Right atrium auricular region (tissue), 2 donors: ENCODE data around the gene RANBP3. TPM values are rescaled to one million over a fixed set of nuclear protein-coding genes. Genes with fewer than 3 reads are reported as not detected.

Experiments used
- DNase-seq: peaks from one replicate; pipeline ENCODE4 v3.0.0-alpha.2; 2019; ENCODE audit warnings: low spot score
- H3K27ac ChIP-seq, 2 donors: fragments of 200-600 bp; sonication (generic); 1 replicate in 1 of 2; 2 replicates in 1 of 2; pipeline ENCODE4 v1.5.1; 2016 to 2019
- H3K27me3 ChIP-seq, 2 donors: fragments of 200-600 bp; sonication (generic); one replicate each; pipeline versions ENCODE4 v1.5.1 to v1.6.0; 2017 to 2019
- H3K36me3 ChIP-seq: fragments of 200-600 bp; sonication (generic); one replicate; pipeline ENCODE4 v1.5.1; 2016
- H3K4me1 ChIP-seq, 2 donors: fragments of 200-600 bp; sonication (generic); one replicate each; pipeline versions ENCODE4 v1.5.1 to v1.6.0; 2017 to 2019
- H3K4me3 ChIP-seq, 2 donors: fragments of 200-600 bp; sonication (generic); 1 replicate in 1 of 2; 2 replicates in 1 of 2; pipeline ENCODE4 v1.5.1; 2017 to 2019; ENCODE audit warnings: mild to moderate bottlenecking in 1 of 2, moderate library complexity in 1 of 2
- H3K9me3 ChIP-seq, 2 donors: fragments of 200-600 bp; sonication (generic); one replicate each; pipeline ENCODE4 v1.5.1; 2019
- CTCF ChIP-seq, 2 donors: fragments of 200-600 bp; sonication (generic); IDR thresholded peaks; one replicate each; pipeline ENCODE4 v1.5.1; 2019; ENCODE audit warnings: antibody characterized with exemption in 2 of 2
- total RNA-seq, 2 donors: library from RNA; depleted of rRNA; stranded (reverse); fragments of >200 nt; gene quantifications; one replicate each; pipeline ENCODE4 v1.1.0, GENCODE V29; 2016

Gene RANBP3
- total RNA-seq, 2 donors from 2014 or later, result 53.6 to 54.7 TPM

DNA sequence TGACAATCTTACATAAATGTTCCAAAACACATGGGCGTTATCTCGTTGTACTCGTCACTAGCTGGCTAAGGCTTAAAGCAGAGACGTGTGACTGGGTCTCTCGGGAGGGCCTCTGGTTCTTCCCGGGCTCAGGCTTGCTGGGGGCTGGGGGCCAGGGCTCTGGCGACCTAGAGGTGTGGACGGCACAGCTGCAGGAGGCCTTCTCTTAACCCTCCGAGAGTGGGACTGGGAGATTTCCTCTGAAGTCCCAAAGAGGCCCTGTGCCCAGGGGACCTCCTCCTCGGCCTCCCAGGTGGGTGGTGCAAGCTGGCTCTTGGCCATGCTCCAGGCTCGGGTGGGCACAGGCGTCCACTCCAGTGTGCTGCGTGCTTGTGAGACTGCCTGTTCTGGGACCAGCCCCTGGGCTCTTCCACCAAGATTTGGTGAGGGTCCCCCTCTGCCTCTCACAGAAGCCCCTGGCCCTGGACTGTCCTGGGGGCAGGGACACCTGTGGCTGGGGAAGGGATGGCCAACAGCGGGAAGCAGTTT, 61.7 kb downstream of the RANBP3 start:
- Histone ChIP-seq H3K9me3 (no peaks in the 10 kb centered on the region), H3K36me3 (peaks cover 55% of the 10 kb centered on the region), H3K4me1 (peaks cover 0 to 30% of the 10 kb centered on the region in 2 donors), H3K27ac (peak overlapping the region; percentile 59 to 78), H3K27me3 (no peaks in the 10 kb centered on the region), H3K4me3 (no peak overlapping the region)
- no peak for TF ChIP-seq CTCF (IDR thresholded peaks at IDR 0.05)
- no peak for DNase-seq

DNA sequence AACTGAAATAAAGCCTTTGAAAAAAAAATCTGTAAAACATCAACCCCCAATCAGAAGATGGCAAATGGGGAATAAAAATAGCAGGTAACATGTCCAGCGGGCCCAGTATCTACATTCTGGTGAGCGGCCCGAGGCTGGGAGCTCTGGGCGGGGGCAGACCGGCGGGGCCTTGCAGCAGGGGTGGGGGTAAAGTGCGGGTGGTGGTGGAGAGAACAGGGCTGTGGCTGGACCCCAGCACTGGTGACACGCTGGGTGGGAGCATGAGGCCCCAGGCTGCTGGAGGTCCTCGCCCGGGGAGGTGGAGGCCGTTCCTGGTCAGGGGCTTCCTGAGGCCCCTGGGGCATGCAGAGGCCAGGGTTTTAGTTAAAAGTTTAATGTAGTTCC, 62.2 kb downstream of the RANBP3 start:
- Histone ChIP-seq H3K27ac (peak overlapping the region; percentile 59 to 78), H3K9me3 (no peaks in the 10 kb centered on the region), H3K36me3 (peaks cover 51% of the 10 kb centered on the region), H3K27me3 (no peaks in the 10 kb centered on the region), H3K4me3 (no peak overlapping the region), H3K4me1 (peaks cover 0 to 30% of the 10 kb centered on the region in 2 donors)
- DNase-seq, result no peak
- no peak for TF ChIP-seq CTCF (IDR thresholded peaks at IDR 0.05)

DNA sequence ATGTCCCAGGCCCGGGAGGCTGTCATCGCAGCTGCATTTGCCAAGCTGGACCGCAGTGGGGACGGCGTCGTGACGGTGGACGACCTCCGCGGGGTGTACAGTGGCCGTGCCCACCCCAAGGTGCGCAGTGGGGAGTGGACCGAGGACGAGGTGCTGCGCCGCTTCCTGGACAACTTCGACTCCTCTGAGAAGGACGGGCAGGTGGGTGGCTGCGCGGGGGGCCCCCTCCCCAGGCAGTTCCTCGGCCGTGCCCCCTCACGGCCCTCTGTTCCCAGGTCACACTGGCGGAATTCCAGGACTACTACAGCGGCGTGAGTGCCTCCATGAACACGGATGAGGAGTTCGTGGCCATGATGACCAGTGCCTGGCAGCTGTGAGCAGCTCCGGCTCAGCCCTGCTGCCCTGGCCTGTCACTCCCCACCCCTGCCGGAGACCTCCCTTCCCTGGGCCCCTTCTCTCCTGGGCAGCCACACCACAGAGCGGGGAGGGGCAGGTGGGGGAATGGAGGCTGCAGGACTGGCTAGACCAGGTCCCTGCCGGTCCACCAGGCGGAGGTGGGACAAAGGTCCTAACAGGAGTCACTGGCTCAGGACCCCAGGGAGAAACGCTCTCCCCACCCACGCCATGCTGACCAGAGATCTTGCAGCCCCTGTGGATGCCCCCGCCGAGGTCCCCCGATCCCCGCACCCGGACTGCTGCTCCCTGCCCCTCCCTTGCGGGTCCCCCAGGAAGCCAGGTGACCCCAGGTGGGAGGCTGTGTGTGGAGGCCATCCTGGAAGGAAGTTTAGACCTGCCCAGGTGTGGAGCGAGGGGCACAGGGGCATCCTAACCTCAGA, 62.8 kb downstream of the RANBP3 start:
- Histone ChIP-seq H3K4me3 (no peak overlapping the region), H3K36me3 (peaks cover 45% of the 10 kb centered on the region), H3K27ac (peak overlapping the region; percentile 59 to 78), H3K4me1 (peaks cover 0 to 30% of the 10 kb centered on the region in 2 donors), H3K9me3 (no peaks in the 10 kb centered on the region), H3K27me3 (no peaks in the 10 kb centered on the region)
- TF ChIP-seq CTCF (IDR thresholded peaks at IDR 0.05), result no peak
- DNase-seq, result no peak

GRCh38 chr19:5914358-5914774, 63.6 kb downstream of the RANBP3 start:
- H3K4me1 ChIP-seq, result peaks cover 0 to 30% of the 10 kb centered on the region in 2 donors
- peak overlapping the region; percentile 59 to 78 for H3K27ac ChIP-seq
- DNase-seq, result no peak
- no peak overlapping the region for H3K4me3 ChIP-seq
- H3K36me3 ChIP-seq, result peaks cover 37% of the 10 kb centered on the region
- no peaks in the 10 kb centered on the region for H3K9me3 ChIP-seq
- H3K27me3 ChIP-seq, result no peaks in the 10 kb centered on the region
- no peak for TF ChIP-seq CTCF (IDR thresholded peaks at IDR 0.05)

DNA sequence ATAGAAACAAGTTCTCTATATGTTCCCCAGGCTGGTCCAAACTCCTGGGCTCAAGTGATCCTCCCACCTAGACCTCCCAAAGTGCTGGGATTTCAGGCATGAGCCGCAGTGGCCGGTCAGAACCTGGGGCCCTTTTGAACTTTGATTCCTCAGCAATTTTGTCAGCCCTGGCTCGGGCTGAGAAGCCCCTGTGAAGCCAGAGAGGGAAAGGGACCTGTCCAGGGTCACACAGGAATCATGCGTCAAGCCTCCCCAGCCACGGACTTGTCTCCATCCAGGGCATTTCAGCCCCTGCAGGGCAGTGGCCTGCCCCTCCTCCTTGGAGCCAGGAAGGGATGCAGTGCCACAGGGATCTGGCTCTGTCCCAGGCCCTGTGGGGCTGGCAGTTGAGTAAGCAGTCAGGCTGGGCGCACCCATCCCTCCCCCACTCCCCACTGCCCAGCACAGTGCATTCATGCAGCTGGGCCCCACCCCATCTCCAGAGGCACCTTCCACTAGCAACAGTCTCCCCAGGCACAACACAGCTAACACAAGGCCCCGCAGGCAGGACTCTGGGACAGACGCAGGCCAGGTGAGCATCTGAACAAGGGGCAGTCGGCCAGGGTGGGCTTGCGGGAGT, 64.1 kb downstream of the RANBP3 start, which contains the start of gene CAPS:
Gene CAPS (plus strand): TSS at position 516 of the 619 bp plus-strand sequence. CDS start 153 bp downstream, outside the sequence.
- Histone ChIP-seq H3K4me1 (peaks cover 0 to 30% of the 10 kb centered on the region in 2 donors), H3K36me3 (peaks cover 31% of the 10 kb centered on the region), H3K27ac (peak within 1 kb of the TSS; percentile 59 to 78), H3K9me3 (no peaks in the 10 kb centered on the region), H3K4me3 (no peak within 1 kb of the TSS), H3K27me3 (no peaks in the 10 kb centered on the region)
- no peak for TF ChIP-seq CTCF (IDR thresholded peaks at IDR 0.05)
- DNase-seq, result no peak
